ENCODE data around the gene ADCY3. TPM values are rescaled to one million over a fixed set of nuclear protein-coding genes. Genes with fewer than 3 reads are reported as not detected.

The ADCY3 gene
- total and polyA plus RNA-seq, 2 of the 13 experiments (the other 11 are each of a cell fraction or from before 2014, with no cell fraction given): 0.11 to 0.61 TPM

GRCh38 chr2:24872344-24873115 is 47.5 kb downstream of the ADCY3 start (continued):
- TF ChIP-seq CBX1 (IDR thresholded peaks at IDR 0.05; ENCODE audit: low read depth) (no peak), RXRB (CRISPR knock-in tag; IDR thresholded peaks at IDR 0.05; ENCODE audit: borderline replicate concordance) (no peak), TRIM22 (IDR thresholded peaks at IDR 0.05) (no peak), E2F2 (CRISPR knock-in tag; IDR thresholded peaks at IDR 0.05; ENCODE audit: borderline replicate concordance) (0 out of 2 replicates have a peak, but pooled peaks have one; percentile 21), TCF7 (IDR thresholded peaks at IDR 0.05; ENCODE audit: low read depth) (no peak), SALL1 (CRISPR knock-in tag; IDR thresholded peaks at IDR 0.05) (no peak), ZNF639 (CRISPR knock-in tag; conservative IDR thresholded peaks at IDR 0.05) (no peak), ZNF883 (CRISPR knock-in tag; IDR thresholded peaks at IDR 0.05; ENCODE audit: not compliant biosample characterization) (no peak), NFKB2 (CRISPR knock-in tag; IDR thresholded peaks at IDR 0.05; ENCODE audit: borderline replicate concordance) (0 out of 2 replicates have a peak, but pooled peaks have one; percentile 23), THAP11 (CRISPR knock-in tag; IDR thresholded peaks at IDR 0.05) (no peak), RXRA (CRISPR knock-in tag; IDR thresholded peaks at IDR 0.05) (no peak), ZNF512 (CRISPR knock-in tag; IDR thresholded peaks at IDR 0.05) (peak; percentile 67; the same call in 1 of the 2 replicates), LCORL (IDR thresholded peaks at IDR 0.05) (no peak), LCORL (CRISPR knock-in tag; IDR thresholded peaks at IDR 0.05) (no peak)

Measured in HepG2 (cell line).